Activated T-cell treated with anti-CD3 and anti-CD28 coated beads, Interleukin-2, amount 50 U/mL, for 4 hours (primary cell): Measurements from ENCODE around the gene OR6C4. TPM values are rescaled to one million over a fixed set of nuclear protein-coding genes. Genes with fewer than 3 reads are reported as not detected.

ENCODE experiments used
- total RNA-seq, 3 donors: library from RNA; stranded (reverse); gene quantifications; one replicate each; pipeline ENCODE4 v1.2.1, GENCODE V29; 2021

Gene OR6C4
- total RNA-seq, 3 donors from 2014 or later, result not detected

Other genes with a start within 250 kb of the OR6C4 start
- gene OR6C1, start 235.3 kb upstream of the OR6C4 start, total RNA-seq, result not detected
- gene OR6C3, start 218.9 kb upstream of the OR6C4 start, total RNA-seq, result not detected
- not detected for gene OR6C75, start 186.6 kb upstream of the OR6C4 start, total RNA-seq
- not detected for gene OR6C65, start 149.1 kb upstream of the OR6C4 start, total RNA-seq
- gene OR6C76, start 123.3 kb upstream of the OR6C4 start, total RNA-seq, result not detected
- not detected for gene OR6C2, start 105.5 kb upstream of the OR6C4 start, total RNA-seq
- not detected for gene OR6C70, start 79.5 kb upstream of the OR6C4 start, total RNA-seq
- not detected for gene OR6C68, start 57.2 kb upstream of the OR6C4 start, total RNA-seq
- under 1 TPM in 1 of 3 donors, not detected in 2; 0.15 TPM for gene OR2AP1, start 22.9 kb downstream of the OR6C4 start, total RNA-seq
- gene OR10P1, start 87.3 kb downstream of the OR6C4 start, total RNA-seq, result not detected
- 1 to 10 TPM in 2 of 3 donors, under 1 TPM in 1; 0.91 to 1.4 (median 1.3) TPM for gene ITGA7, start 158.3 kb downstream of the OR6C4 start, total RNA-seq
- 10 to 100 TPM; 60.7 to 65.7 (median 61.7) TPM for gene BLOC1S1, start 166.4 kb downstream of the OR6C4 start, total RNA-seq
- 1 to 10 TPM; 3.9 to 7.4 (median 5.1) TPM for gene RDH5, start 170.8 kb downstream of the OR6C4 start, total RNA-seq
- 100 to 1,000 TPM; 158 to 177 (median 177) TPM for gene CD63, start 179.4 kb downstream of the OR6C4 start, total RNA-seq
- gene GDF11, start 193.5 kb downstream of the OR6C4 start, total RNA-seq, result 10 to 100 TPM; 12.3 to 15.5 (median 14.5) TPM